ENCODE data around the gene C6orf141.
A peak's percentile ranks its signal among the peaks of the same experiment; 100 is the strongest.

Gene C6orf141

DNA sequence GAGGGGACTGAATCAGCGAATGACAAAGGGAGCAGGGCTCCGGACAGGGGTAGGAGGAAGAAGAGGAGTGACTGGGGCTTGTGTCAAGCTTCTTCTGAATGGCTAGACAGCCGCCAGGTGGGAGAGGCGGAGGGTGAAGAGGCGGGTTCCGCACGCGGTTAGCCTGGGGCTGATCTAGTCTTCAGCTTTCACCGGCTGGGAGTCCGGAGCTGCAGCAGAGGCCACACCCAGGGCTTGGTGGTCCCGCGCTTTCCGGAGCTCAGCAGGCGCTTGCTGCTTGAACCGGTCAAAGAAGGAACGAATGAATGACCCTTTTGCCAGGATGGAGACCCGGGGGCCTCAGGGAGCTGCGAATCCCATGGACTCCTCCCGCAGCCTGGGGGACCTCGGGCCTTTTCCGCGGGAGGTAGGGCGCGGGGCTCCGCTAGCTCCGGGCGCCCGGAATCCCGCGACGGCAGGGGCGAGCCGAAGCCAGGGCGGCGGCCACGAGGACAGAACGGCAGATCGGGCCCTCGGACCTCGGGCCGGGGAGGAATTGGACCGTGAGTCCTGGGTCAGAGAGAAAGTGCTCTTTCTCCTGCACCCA, at the start of gene C6orf141:
TSS of gene C6orf141 (plus strand) at position 177 of the 586 bp plus-strand sequence. CDS start at position 302, 125 bp downstream.
- DNase-seq, result peak; percentile 64

DNA sequence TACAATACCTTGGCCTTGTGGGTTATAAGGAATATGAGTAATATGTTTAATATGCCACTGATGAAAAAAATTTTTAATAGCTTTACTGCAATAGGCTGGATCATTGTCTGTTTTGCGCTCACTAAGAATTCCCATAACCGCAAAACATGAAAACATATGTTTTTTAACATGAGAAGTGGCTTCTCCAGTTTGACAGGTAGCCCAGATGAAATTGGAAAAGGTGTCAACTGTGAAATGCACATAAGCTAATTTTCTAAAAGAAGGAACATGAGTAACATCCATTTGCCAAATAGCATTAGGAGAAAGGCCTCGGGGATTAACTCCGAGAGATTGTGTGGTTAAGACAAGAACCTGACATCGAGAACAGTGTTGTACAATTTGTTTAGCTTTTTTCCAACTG, 45.8 kb upstream of the C6orf141 start:
- no peak for DNase-seq

DNA sequence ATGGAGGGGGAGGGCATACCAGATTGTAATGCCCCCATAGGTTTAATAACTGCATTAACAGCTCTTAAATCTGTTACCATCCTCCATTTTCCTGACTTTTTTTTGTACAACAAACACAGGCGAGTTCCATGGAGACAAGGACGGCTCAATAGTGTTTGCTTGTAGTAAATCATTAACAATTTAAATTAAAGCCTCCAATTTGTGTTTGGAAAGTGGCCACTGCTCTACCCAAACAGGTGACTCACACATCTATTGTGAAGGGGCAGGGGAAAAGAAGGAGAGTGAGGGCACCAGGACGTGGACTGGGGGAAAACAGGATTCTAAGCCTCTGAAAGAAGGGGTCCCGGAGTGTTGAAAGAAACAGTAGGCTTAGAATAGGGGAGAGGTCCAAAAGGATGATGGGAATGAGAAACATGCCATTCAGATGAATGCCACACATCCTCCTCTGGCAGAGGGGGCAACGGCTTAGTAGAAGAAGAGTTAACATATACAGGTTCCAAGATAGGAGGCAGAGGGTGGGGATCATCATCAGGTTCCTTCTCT, 43.8 kb upstream of the C6orf141 start:
- DNase-seq, result no peak

DNA sequence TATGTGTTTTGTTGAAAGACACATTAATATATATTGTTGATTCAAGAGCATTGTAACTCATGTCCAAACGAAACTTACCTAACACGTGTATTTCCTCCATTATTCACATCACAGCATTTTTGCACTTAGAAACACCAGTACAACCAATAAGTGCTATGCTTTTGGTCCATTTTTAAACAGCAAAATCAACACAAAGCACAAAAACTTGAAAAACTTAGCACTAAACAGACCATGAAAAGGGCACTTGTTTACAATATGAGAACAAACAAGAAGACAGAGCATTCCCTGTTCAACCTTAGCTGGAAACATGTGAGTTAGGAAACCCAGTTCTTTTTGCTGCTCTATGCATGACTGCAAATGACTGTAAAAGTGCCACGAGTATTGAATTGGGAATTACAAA, 41.1 kb upstream of the C6orf141 start:
- DNase-seq, result no peak

DNA sequence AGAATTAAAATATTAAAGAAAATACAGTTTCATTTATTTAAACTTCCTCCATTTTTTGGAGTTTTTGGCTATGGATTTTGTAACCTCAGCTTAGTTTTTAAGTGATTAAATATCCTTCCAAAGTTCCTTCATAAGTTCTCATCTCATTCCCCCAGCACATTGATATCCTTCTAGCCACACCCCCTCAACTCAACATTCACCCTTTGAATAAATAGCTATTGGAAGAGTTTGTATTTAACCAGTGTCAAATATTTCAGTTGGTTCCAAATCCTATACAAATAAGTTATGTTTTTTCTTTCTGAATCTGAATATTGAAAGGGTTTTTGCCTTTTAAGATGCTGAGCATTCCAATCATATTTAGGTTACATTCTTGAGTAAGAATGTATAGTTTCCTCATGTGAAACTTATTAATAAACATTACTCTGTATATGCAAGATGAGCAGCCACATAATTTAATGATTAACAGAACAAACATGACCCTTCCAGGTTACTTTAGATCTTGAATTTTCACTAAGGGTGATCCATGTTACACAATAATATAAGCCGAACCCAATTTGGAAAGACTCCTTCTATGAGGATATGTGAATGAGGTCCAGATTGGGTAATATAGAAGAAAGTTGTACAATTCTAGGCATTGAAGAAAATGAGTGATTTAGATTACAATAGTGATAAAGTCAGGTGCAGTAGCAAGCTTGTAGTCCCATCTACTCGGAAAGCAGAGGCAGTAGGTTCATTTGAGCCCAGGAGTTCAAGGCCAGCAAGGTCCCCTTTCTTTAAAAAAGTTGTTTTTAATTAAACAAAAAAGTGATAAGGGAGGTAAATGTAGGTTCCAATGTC, 37.1 kb upstream of the C6orf141 start:
- no peak for DNase-seq

DNA sequence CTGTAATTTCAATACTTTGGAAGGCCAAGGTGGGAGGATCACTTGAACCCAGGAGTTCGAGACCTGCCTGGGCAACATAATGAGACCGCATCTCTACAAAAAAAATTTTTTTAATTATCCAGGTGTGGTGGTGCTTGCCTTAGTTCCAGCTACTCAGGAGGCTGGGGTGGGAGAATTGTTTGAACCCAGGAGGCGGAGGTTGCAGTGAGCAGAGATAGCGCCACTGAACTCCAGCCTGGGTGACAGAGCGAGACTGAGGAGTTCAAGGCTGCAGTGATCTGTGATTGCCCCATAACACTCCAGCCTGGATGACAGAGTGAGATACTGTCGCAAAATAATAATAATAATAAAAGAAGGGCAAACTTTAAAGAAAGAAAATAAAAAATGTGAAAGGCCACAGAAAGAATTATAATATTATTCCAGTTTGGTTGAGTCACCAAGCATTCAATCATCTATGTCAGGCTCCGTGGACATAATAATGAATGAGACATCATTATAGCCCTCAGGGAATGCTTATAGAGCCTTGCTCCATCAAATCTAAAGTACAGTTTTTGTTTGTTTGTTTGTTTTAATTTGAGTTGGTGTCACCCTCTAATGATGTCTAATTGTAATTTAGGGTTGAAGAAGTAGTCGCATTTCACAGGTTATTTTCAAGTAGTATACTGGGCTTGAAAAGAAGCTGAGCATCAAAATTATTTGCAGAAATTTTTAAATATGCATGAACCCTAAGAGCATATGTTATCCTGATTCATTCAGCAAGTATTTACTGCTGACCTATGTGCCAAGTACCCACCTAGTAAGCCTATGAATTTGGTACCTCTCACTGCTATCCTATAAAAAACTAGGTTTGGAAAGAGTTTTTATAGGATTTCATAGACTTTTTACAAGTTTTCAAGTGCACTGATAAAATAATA, 35.6 kb upstream of the C6orf141 start:
- no peak for DNase-seq

DNA sequence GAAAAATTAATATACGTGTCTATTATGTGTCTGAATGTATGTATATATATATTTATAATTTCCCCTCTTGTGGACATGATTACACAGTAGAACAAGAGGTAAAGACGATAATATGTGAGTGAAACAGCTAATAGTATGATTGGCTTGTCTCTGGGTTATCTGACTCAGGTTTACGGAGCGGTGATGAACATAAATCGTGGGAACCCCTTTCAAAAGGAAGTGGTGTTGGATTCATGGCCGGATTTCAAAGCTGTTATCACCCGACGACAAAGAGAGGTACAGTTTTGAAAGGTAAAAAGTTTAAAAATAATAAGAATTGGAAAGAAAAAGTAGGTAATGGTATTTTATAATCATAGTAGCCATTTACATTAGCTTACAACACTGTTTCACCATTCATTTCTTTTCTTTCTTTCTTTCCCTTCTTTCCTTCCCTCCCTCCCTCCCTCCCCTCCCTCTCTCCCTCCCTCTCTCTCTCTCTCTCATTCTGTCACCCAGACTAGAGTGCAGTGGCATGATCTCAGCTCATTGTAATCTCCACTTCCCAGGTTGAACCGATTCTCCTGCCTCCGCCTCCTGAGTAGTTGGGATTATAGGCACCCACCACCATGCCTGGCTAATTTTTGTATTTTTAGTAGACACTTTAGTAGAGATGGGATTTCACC, 34.9 kb upstream of the C6orf141 start:
- no peak for DNase-seq

DNA sequence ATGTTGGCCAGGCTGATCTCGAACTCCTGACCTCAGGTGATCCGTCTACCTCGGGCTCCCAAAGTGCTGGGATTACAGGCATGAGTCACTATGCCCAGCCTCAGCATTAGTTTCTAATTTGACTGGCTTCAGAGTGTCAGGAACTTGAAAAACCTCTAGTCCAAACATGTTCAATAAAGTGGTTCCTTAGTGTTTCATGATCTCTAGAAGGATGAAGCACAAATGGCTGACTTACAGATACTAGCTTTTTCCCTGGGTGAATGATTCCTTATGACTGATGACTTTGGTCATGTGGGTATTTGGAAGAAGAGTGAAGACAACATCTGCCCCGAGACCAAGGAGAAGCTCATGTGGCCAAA, 34.3 kb upstream of the C6orf141 start:
- no peak for DNase-seq

DNA sequence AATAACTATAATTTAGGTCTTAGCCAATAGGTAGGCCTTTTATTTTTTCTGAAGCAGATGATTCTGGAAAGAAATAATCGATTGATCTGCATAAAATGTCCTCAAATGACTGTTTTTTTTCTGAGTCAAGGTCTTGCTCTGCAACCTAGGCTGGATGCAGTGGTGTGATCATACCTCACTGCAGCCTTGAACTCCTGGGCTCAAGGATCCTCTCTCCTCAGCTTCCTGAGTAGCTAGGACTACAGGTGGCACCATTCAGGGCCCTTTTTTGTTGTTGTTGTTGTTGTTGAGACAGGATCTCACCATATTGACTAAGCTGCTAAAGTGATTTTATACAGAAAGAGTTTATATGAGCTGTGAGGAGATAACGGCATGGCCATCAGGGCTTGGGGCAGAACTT, 32.5 kb upstream of the C6orf141 start:
- DNase-seq, result no peak

DNA sequence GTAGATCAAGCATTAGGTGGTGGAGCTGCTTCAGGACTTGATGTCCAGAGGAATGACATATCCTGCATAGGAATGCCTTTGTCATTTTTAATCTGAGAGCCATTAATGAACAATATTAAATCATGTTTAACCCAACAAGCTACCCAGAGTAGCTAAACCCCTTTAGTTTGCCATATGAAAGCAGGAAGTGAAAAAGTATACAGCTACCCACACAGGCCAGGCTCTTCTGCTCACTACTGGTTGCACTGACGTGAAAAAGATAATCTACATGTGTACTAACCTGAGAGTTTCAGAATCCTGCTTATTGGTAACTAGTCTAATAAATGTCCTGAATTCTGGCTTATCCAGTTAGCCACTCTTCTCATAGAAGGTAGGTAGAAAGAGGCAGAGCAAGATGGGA, 30.8 kb upstream of the C6orf141 start:
- no peak for DNase-seq

DNA sequence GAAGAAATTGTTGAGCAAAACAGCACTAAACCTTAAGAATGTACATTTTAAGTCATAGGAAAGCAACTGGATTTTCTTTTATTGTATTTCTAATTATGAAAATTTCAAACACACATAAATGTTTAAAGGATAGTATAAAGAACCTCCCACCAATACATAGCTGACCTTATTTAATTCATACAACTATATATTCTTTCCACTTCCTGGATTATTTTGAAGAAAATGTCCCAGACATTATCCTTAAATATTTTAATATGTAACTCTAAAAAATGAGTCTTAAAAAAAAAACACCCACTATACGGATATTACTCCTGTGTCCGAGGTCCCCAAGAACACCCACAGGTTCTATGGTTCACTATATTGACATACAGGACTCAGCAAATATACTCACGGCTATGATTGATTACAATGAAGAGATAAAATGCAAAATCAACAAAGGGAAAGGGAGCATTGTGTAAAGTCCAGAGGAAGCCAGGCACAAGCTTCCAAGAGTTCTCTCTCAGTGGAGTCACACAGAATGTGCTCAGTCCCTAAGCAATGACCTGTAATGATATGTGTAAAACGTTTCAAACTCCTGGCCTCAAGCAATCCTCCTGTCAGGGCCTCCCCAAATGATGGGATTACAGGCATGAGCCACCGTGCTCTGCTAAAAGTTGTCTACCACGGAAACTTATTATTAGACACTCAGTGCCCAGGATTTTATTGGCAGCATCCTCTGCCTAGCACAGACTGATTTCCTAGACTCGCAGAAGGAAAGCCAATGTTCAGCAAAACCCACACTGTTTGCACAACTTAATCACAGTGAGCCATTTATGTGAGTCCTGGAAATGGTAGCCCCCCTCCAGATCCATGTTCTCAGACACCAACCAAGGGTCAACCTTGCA, 27.5 kb upstream of the C6orf141 start:
- DNase-seq, result no peak

DNA sequence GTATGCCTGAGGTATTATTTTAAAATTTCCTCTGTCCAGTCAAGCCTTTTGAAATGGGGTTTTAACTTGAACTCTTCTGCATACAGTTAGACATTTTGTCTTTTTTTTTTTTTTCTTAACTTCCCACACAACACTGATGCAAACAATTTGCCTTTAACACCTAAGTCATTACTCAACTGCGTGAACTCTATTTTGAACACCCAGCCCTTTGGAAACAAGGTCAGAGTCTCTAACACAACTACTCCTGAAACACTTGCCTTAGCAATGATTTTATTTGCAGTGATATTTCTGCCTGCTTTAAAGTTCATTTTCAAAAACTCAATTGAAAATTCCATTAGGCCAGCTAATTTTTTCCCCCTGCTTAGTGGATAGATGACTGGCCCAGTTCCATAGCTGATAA, 26.6 kb upstream of the C6orf141 start:
- DNase-seq, result no peak

DNA sequence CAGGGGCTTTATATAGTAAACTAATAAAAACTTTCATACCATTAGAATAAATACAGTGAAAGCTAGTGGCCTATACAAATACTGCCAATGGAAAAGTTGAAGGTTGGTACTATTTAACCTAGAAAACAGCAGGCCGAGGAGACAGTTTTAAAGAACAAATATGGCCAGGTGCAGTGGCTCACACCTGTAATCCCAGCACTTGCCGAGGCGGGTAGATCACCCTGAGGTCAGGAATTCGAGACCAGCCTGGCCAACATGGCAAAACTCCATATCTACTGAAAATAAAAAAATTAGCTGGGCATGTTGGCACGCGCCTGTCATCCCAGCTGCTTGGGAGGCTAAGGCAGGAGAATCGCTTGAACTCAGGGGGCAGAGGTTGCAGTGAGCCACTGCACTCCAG, 25.9 kb upstream of the C6orf141 start:
- no peak for DNase-seq

DNA sequence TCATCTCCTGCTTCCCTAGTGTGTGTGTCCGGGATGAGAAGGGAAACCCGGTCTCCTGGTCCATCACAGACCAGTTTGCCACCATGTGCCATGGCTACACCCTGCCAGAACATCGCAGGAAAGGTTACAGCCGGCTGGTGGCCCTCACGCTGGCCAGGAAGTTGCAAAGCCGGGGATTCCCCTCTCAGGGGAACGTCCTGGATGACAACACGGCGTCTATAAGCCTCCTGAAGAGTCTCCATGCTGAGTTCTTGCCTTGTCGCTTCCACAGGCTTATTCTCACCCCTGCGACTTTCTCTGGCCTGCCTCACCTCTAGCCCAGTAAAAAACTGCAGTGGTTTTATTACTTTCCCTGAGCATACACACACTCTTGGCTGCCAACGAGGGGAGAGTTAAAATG, 23.9 kb upstream of the C6orf141 start:
- DNase-seq, result no peak

DNA sequence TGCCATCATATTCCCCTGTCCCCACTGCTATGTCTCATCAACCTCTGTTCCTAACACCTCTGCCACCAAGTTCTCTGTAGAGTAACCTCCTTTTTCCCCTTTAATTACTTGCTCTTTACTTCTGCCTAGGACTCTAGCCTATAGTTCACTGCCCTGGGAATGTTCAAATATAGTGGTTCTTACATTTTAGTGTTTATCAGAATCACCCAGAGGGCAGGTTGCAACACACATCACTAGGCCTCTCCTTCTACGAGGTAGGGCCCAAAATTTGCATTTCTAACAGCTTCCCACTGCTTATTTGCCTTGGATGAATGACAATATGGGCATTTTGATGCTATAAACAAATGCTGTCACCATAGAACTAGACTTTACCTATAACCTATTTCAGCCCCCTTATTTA, 23.1 kb upstream of the C6orf141 start:
- DNase-seq, result no peak

DNA sequence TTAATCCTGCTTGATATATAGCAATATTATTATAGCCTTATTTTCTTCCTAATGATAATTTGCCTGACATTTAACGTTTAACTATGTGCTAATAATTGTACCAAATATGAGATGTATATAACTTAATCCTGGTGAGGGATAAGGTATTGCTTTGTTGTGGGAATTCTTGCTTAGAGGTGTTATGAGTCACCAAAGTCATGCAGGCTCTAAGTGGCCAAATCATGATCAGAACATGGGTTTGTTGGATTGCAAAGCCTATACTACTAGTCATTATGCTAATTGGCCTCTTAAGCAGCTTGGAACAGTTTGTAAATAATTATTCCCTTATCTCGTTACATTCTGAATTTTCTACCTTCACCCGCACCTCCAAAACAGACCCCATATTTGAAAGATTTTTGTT, 21.9 kb upstream of the C6orf141 start:
- no peak for DNase-seq

DNA sequence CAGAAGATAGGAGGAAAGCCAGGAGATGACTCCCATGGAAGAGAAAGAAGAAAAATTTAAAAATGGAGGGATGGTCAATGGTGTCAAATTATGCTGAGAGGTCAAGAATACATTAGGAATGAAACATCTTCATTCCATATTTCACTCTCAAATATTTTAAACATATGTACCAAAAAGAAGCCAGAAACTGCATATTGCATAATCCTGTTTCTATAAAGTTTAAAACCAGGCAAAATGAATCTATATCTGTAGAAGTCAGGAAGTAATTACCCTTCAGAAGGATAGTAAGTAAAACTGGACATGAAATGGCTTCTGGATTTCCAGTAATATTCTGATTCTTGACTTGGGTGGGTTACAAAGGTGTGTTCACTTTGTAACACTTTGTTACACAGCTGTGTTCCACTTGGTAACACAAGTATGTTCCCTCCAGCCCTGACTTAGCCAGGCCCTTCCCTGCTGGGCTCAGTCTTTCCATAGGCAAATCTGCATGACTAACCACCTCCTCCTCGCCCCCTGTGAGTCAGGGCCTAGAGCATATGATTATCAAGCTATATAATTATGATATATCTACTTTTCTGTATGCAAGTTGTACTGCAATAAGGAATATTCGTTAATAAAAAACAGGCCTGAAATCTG, 20.2 kb upstream of the C6orf141 start:
- DNase-seq, result no peak

DNA sequence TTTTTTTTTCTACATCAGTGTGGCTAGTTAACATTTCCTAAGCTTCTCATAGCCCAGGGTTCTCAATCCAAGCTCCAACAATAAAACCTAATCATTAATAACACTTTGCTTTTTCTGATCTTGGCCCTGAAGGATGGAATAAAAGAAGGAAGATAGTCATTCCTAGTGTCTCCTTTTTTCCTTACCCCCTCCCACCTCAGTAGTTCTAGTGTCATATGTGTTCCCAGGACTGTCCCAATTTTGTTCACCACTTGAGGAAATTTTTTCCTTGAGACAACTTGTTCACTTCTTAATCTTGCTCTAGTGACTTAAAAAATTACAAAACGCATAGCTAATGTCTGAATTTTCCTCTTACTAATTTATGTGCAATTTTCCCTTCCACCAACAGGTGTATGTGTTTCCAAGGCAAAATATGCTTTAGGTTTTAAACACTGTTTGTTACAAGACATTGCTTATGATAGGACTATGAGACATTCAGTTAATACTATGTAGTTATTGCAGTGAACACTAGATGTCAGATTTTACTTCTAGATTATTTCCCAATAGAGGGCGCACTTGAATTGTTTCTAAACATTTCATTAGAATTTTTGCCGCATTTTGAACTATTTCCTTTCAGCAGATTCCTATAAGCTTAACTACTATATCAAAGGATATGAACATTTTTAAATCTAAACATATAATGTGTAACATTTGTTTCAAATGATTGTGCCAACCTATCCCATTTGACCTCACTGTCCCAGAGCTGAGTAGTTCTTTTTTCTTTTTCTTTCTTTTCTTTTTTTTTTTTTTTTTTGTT, 18.5 kb upstream of the C6orf141 start:
- DNase-seq, result peak; percentile 68

DNA sequence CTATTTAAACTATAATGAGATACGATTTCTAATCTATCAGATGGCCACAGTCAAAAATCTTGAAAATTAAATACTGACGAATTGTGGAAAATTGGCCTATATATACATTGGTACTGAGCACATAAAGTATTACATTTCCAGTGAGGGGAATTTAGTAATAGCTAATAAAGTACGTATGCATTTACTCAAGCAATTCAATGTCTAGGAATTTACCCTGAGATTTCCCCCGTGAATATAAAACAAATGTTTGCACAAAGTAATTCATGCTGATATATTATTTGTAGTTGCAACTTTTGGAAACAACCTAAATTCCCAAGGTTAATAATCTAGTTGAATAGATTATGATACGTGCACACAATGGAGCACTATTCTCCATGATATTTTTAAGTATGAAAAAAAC, 14.7 kb upstream of the C6orf141 start:
- no peak for DNase-seq

DNA sequence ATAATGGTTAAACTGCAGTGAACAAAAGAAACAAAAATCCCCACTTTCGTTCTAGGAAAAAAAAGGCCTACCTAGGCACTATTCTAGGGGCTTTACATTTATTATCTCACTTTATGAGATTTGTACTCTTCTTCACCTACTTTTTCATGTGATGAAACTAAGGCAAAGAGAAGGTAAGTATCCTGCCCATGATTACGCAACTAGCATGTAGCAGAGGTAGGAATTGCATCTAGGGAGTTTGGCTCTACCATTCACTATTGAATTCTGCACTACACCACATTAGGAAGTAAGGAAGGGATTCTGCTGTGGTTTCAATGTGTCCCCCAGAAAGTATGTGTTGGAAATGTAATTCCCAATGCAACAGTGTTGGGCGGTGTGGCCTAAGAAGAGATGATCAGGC, 11.4 kb upstream of the C6orf141 start:
- no peak for DNase-seq

All from NCI-H774 (cell line).